H9 (cell line): Measurements from ENCODE around the gene AQP3. TPM values are rescaled to one million over a fixed set of nuclear protein-coding genes. Genes with fewer than 3 reads are reported as not detected.

Experiments used
- DNase-seq: peaks from one replicate; pipeline ENCODE4 v3.0.0-alpha.2; 2017
- H2AFZ ChIP-seq: one replicate; pipeline ENCODE4 v1.6.1; 2013; ENCODE audit warnings: mild to moderate bottlenecking, low read length, control low read depth, moderate library complexity
- H2AK5ac ChIP-seq: 2 replicates; pipeline ENCODE4 v1.6.1; 2013; ENCODE audit warnings: low read length, control low read depth, mixed read lengths; ENCODE audit not compliant: insufficient read length
- H2BK120ac ChIP-seq: one replicate; pipeline ENCODE4 v1.6.1; 2013; ENCODE audit warnings: low read depth, mild to moderate bottlenecking, low read length, control low read depth, inconsistent platforms; ENCODE audit not compliant: poor library complexity, severe bottlenecking
- H2BK12ac ChIP-seq: 2 replicates; pipeline ENCODE4 v1.6.1; 2013; ENCODE audit warnings: low read length, control low read depth, mixed read lengths, low read depth; ENCODE audit not compliant: insufficient read length
- H2BK15ac ChIP-seq: 2 replicates; pipeline ENCODE4 v1.6.1; 2013; ENCODE audit warnings: low read depth, low read length, control low read depth
- H2BK20ac ChIP-seq: one replicate; pipeline ENCODE4 v1.6.1; 2013; ENCODE audit warnings: low read depth, mild to moderate bottlenecking, low read length, control low read depth, inconsistent platforms; ENCODE audit not compliant: poor library complexity, severe bottlenecking
- H2BK5ac ChIP-seq: 2 replicates; pipeline ENCODE4 v1.6.1; 2013; ENCODE audit warnings: low read length, control low read depth, mixed read lengths; ENCODE audit not compliant: insufficient read length
- H3K14ac ChIP-seq: 2 replicates; pipeline ENCODE4 v1.6.1; 2013; ENCODE audit warnings: low read length, control low read depth; ENCODE audit not compliant: insufficient read depth
- H3K18ac ChIP-seq: 2 replicates; pipeline ENCODE4 v1.6.1; 2013; ENCODE audit warnings: low read depth, mild to moderate bottlenecking, mixed read lengths, low read length, control low read depth; ENCODE audit not compliant: insufficient read length
- H3K23ac ChIP-seq: 2 replicates; pipeline ENCODE4 v1.6.1; 2013; ENCODE audit warnings: low read length, control low read depth, mixed read lengths, low read depth; ENCODE audit not compliant: insufficient read length
- H3K23me2 ChIP-seq: 2 replicates; pipeline ENCODE4 v1.6.1; 2013; ENCODE audit warnings: low read depth, mild to moderate bottlenecking, mixed read lengths, low read length, control low read depth; ENCODE audit not compliant: insufficient read length, poor library complexity, severe bottlenecking
- H3K27ac ChIP-seq: 2 replicates; pipeline ENCODE4 v1.5.1; 2013; ENCODE audit warnings: low read length, control low read depth, mixed read lengths, low read depth; ENCODE audit not compliant: insufficient read length
- H3K27me3 ChIP-seq: 2 replicates; pipeline ENCODE4 v1.6.1; 2013; ENCODE audit warnings: low read length, control low read depth, inconsistent platforms; ENCODE audit not compliant: insufficient read depth
- H3K4ac ChIP-seq: 2 replicates; pipeline ENCODE4 v1.6.1; 2013; ENCODE audit warnings: low read depth, mild to moderate bottlenecking, control low read depth, inconsistent platforms, low read length, moderate library complexity
- H3K4me1 ChIP-seq: 2 replicates; pipeline ENCODE4 v1.6.1; 2013; ENCODE audit warnings: low read length, control low read depth, inconsistent platforms; ENCODE audit not compliant: insufficient read depth
- H3K4me2 ChIP-seq: 2 replicates; pipeline ENCODE4 v1.6.1; 2013; ENCODE audit warnings: low read length, control low read depth, mixed read lengths; ENCODE audit not compliant: insufficient read length, insufficient read depth
- H3K56ac ChIP-seq: 2 replicates; pipeline ENCODE4 v1.6.1; 2013; ENCODE audit warnings: low read depth, mild to moderate bottlenecking, mixed read lengths, low read length, control low read depth; ENCODE audit not compliant: insufficient read length
- H3K79me1 ChIP-seq: 2 replicates; pipeline ENCODE4 v1.6.1; 2013; ENCODE audit warnings: low read depth, mild to moderate bottlenecking, moderate library complexity, low read length, control low read depth, inconsistent platforms; ENCODE audit not compliant: insufficient read depth, poor library complexity, severe bottlenecking
- H3K79me2 ChIP-seq: 2 replicates; pipeline ENCODE4 v1.6.1; 2013; ENCODE audit warnings: low read length, control low read depth, inconsistent platforms; ENCODE audit not compliant: insufficient read depth
- H3K9ac ChIP-seq: 2 replicates; pipeline ENCODE4 v1.6.1; 2013; ENCODE audit warnings: low read length, control low read depth, mixed read lengths; ENCODE audit not compliant: insufficient read length; ENCODE audit errors: extremely low read depth
- H3K9me3 ChIP-seq: one replicate; pipeline ENCODE4 v1.6.1; 2013; ENCODE audit warnings: low read depth, low read length, inconsistent platforms; ENCODE audit not compliant: control insufficient read depth
- H3T11ph ChIP-seq: one replicate; pipeline ENCODE4 v1.6.1; 2013; ENCODE audit warnings: mild to moderate bottlenecking, low read length, control low read depth, inconsistent platforms
- H4K20me1 ChIP-seq: one replicate; pipeline ENCODE4 v1.6.1; 2013; ENCODE audit not compliant: control insufficient read depth, insufficient read length, insufficient read depth
- H4K5ac ChIP-seq: 2 replicates; pipeline ENCODE4 v1.6.1; 2013; ENCODE audit warnings: low read depth, mild to moderate bottlenecking, mixed read lengths, low read length, control low read depth; ENCODE audit not compliant: insufficient read length
- H4K8ac ChIP-seq: replicated peaks from 2 replicates; pipeline ENCODE4 v1.6.1; 2013; ENCODE audit warnings: low read length, control low read depth, mixed read lengths, low read depth; ENCODE audit not compliant: insufficient read length
- H4K91ac ChIP-seq: 2 replicates; pipeline ENCODE4 v1.6.1; 2013; ENCODE audit warnings: low read depth, mild to moderate bottlenecking, moderate library complexity, mixed read lengths, low read length, control low read depth; ENCODE audit not compliant: insufficient read length
- H3K27ac Mint-ChIP-seq, 3 experiments: 2 replicates in 2 of 3; 3 replicates in 1 of 3; pipeline ENCODE4 v1.8.0; 2020 to 2021; ENCODE audit warnings: mixed read lengths in 3 of 3, mild to moderate bottlenecking in 1 of 3, moderate library complexity in 1 of 3
- H3K27me3 Mint-ChIP-seq: 2 replicates; pipeline ENCODE4 v1.8.0; 2021; ENCODE audit warnings: low read depth, mild to moderate bottlenecking, moderate library complexity, mixed read lengths
- H3K36me3 Mint-ChIP-seq, 3 experiments: 2 replicates in 2 of 3; 3 replicates in 1 of 3; pipeline ENCODE4 v1.8.0; 2020 to 2021; ENCODE audit warnings: low read depth in 3 of 3, mixed read lengths in 3 of 3; ENCODE audit not compliant: insufficient read depth in 1 of 3
- H3K4me1 Mint-ChIP-seq, 2 experiments: 2 replicates each; pipeline ENCODE4 v1.8.0; 2020; ENCODE audit warnings: mixed read lengths in 2 of 2
- H3K4me3 Mint-ChIP-seq, 2 experiments: 2 replicates in 1 of 2; 3 replicates in 1 of 2; pipeline ENCODE4 v1.8.0; 2020 to 2021; ENCODE audit warnings: mild to moderate bottlenecking in 2 of 2, mixed read lengths in 2 of 2, moderate library complexity in 1 of 2
- H3K9me3 Mint-ChIP-seq, 2 experiments: 2 replicates in 1 of 2; 3 replicates in 1 of 2; pipeline ENCODE4 v1.8.0; 2020; ENCODE audit warnings: mild to moderate bottlenecking in 2 of 2, mixed read lengths in 2 of 2, moderate library complexity in 1 of 2
- WGBS: extraction: QIAGEN DNeasy Blood & Tissue Kit; methylation state at CpG from one replicate; pipeline ENCODE4 v1.1.7; 2013; ENCODE audit warnings: missing lambda C conversion rate, low lambda C conversion rate, mixed read lengths; ENCODE audit not compliant: insufficient read length; ENCODE audit errors: extremely low coverage; 5-methylcytosine and 5-hydroxymethylcytosine counted together
- total RNA-seq: library from RNA; stranded (reverse); gene quantifications from 2 replicates; pipeline ENCODE4 v1.2.1, GENCODE V29; 2021
- TF ChIP-seq, protein P1 (sequence below): fragments of 200-600 bp; sonication (generic); conservative IDR thresholded peaks from 3 replicates; pipeline ENCODE4 v1.8.0; 2021; ENCODE audit warnings: antibody characterized with exemption, mild to moderate bottlenecking

AQP3 gene
- total RNA-seq, 1 experiment from 2014 or later, result 1.6 TPM

DNA sequence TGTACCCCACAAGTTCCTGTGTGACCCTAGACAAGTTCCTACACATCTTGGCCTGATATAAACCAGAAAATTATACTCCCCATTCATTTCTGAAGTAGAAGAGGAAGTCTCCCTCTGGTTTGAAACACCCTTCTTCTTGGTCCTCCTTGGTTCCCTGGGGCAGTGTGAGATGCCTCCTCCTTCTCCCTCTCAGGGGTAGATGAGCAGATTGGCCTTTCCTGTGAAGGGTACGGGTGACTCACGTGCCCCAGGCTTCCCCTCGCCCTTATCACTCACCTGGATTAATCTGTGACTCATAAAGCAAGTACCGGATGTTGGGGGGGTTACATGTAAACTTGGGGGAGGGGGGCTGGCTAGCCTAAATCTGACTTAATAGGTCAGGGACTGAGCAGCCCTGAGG is 11.1 kb upstream of the AQP3 start:
- Histone ChIP-seq H3K23me2 (no peaks in the 10 kb centered on the region), H3K27ac (no peak overlapping the region), H4K5ac (no peak overlapping the region), H3K79me2 (no peaks in the 10 kb centered on the region), H3K4me1 (no peaks in the 10 kb centered on the region), H3K14ac (no peak overlapping the region), H2BK120ac (no peak overlapping the region), H2BK5ac (no peak overlapping the region), H4K8ac (no peak overlapping the region), H3K79me1 (no peaks in the 10 kb centered on the region), H3T11ph (no peak overlapping the region), H4K91ac (no peak overlapping the region), H3K9ac (no peak overlapping the region), H4K20me1 (no peaks in the 10 kb centered on the region), H3K4me2 (no peak overlapping the region), H2AK5ac (no peak overlapping the region), H3K23ac (no peak overlapping the region), H3K4ac (no peak overlapping the region), H2BK12ac (no peak overlapping the region), H2BK20ac (no peak overlapping the region), H2BK15ac (no peak overlapping the region), H3K27me3 (no peaks in the 10 kb centered on the region), H2AFZ (no peak overlapping the region), H3K18ac (no peak overlapping the region), H3K9me3 (no peaks in the 10 kb centered on the region), H3K56ac (no peak overlapping the region)
- H3K4me1 Mint-ChIP-seq, result peaks cover 1 to 5% of the 10 kb centered on the region in 2 experiments; a peak in 3 of 4 replicates
- H3K36me3 Mint-ChIP-seq, result peaks cover 7 to 31% (median 23%) of the 10 kb centered on the region in 3 experiments; a peak in 6 of 7 replicates
- DNase-seq, result no peak
- H3K4me3 Mint-ChIP-seq, result no peak overlapping the region
- peak overlapping the region; percentile 70 to 94 (median 77); a peak in 5 of 7 replicates for H3K27ac Mint-ChIP-seq
- no peaks in the 10 kb centered on the region for H3K9me3 Mint-ChIP-seq
- TF ChIP-seq, protein P1, sequence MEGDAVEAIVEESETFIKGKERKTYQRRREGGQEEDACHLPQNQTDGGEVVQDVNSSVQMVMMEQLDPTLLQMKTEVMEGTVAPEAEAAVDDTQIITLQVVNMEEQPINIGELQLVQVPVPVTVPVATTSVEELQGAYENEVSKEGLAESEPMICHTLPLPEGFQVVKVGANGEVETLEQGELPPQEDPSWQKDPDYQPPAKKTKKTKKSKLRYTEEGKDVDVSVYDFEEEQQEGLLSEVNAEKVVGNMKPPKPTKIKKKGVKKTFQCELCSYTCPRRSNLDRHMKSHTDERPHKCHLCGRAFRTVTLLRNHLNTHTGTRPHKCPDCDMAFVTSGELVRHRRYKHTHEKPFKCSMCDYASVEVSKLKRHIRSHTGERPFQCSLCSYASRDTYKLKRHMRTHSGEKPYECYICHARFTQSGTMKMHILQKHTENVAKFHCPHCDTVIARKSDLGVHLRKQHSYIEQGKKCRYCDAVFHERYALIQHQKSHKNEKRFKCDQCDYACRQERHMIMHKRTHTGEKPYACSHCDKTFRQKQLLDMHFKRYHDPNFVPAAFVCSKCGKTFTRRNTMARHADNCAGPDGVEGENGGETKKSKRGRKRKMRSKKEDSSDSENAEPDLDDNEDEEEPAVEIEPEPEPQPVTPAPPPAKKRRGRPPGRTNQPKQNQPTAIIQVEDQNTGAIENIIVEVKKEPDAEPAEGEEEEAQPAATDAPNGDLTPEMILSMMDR, result no peak
- no peaks in the 10 kb centered on the region; the same call in 1 of the 2 replicates for H3K27me3 Mint-ChIP-seq
- no CpG with 5 or more reads among the region's 4 CpGs for WGBS
